G401.6 (cell line): Measurements from ENCODE around the gene DCST1.

Source experiments
- FAIRE-seq: peaks from 2 replicates; lab custom pipeline; 2012; peaks lifted over from hg19 to GRCh38; lab: Jason Lieb, UNC

DCST1 gene

GRCh38 chr1:155073377-155074242 lies 40.0 kb downstream of the DCST1 start:
- FAIRE-seq: no peak

- no peak for FAIRE-seq
Observed at GRCh38 chr1:155075535-155075934, 41.9 kb downstream of the DCST1 start.

- no peak for FAIRE-seq
Observed at GRCh38 chr1:155076371-155076770, 42.7 kb downstream of the DCST1 start.

GRCh38 chr1:155077346-155077745 lies 43.7 kb downstream of the DCST1 start:
- no peak for FAIRE-seq

GRCh38 chr1:155077758-155078445 lies 44.3 kb downstream of the DCST1 start:
- FAIRE-seq: no peak

- FAIRE-seq: no peak
Observed at GRCh38 chr1:155078469-155079209, 45.0 kb downstream of the DCST1 start, which contains the start of gene EFNA3. Gene EFNA3 (plus strand): TSS chr1:155078837. CDS start chr1:155078942, 105 bp downstream.

- FAIRE-seq: no peak
Observed at GRCh38 chr1:155079210-155079486, 45.5 kb downstream of the DCST1 start.

GRCh38 chr1:155079487-155080311 lies 46.1 kb downstream of the DCST1 start:
- FAIRE-seq: no peak

- no peak for FAIRE-seq
Observed at GRCh38 chr1:155080312-155081228, 46.9 kb downstream of the DCST1 start.

- no peak for FAIRE-seq
Observed at GRCh38 chr1:155081472-155082300, 48.1 kb downstream of the DCST1 start.

GRCh38 chr1:155082301-155083051 lies 48.9 kb downstream of the DCST1 start:
- no peak for FAIRE-seq

- no peak for FAIRE-seq
Observed at GRCh38 chr1:155083052-155083541, 49.5 kb downstream of the DCST1 start.

- no peak for FAIRE-seq
Observed at GRCh38 chr1:155083865-155084721, 50.5 kb downstream of the DCST1 start.

GRCh38 chr1:155084722-155085503 lies 51.3 kb downstream of the DCST1 start:
- peak; percentile 95 for FAIRE-seq

GRCh38 chr1:155085504-155086127 lies 52.0 kb downstream of the DCST1 start:
- no peak for FAIRE-seq

GRCh38 chr1:155086128-155086741 lies 52.6 kb downstream of the DCST1 start:
- FAIRE-seq: no peak
